GM21723 (cell line): ENCODE results near the gene PLA2G15.
A peak's percentile ranks its signal among the peaks of the same experiment; 100 is the strongest.

ENCODE experiments used
- ATAC-seq: cut with Tn5 transposase; IDR thresholded peaks from one replicate; pipeline ENCODE4 v1.9.1; 2021; ENCODE audit warnings: mild to moderate bottlenecking, moderate library complexity; ENCODE audit not compliant: unreplicated experiment

PLA2G15 gene

DNA sequence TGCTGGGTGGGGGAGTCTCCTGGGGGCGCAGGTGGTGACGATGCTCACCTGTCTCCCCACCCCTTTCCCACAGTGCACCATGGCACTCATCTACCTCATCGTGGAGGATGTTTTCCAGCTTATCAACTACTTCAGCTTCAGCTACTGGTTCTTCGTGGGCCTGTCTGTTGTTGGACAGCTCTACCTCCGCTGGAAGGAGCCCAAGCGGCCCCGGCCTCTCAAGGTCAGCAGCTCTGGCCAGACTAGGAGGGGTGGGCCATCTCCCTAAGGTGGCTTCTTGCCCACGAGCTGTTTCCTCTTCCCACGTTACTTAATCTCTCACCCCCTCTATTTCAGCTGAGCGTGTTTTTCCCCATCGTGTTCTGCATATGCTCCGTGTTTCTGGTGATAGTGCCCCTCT is 51.1 kb downstream of the PLA2G15 start:
- ATAC-seq: no peak

DNA sequence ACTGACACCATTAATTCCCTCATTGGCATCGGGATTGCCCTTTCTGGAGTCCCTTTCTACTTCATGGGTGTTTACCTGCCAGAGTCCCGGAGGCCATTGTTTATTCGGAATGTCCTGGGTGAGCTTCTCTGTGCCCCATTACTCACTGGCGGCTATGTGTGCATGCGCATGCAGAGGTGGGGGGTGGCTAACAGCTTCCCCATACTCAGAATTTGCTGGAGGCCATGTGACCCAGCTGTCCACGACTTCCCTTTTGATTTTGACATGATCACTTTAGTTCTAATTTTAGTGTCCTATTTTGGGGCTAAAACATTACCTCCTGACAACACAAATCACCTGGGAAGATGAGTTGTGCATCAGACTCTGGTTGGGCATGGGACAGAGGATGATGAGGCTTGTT is 51.5 kb downstream of the PLA2G15 start:
- no peak for ATAC-seq

DNA sequence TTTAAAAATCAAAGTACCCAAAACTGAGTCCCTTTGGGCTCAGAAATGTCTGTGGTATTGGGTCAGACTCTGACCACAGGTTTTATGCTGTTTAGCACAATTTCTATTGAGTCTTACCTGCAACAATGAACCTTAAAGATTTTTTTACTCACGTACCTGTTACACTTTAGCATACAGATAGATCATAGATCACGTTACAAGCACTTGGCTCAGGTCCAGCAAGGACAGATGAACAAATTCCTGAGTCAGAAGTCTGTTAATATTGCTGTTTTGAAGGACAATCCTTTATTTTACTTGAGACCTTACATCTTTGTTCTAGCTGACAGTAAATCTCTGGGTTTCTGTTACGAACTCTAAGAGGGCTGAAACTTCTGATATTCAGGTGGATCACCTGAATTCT is 52.7 kb downstream of the PLA2G15 start:
- no peak for ATAC-seq

DNA sequence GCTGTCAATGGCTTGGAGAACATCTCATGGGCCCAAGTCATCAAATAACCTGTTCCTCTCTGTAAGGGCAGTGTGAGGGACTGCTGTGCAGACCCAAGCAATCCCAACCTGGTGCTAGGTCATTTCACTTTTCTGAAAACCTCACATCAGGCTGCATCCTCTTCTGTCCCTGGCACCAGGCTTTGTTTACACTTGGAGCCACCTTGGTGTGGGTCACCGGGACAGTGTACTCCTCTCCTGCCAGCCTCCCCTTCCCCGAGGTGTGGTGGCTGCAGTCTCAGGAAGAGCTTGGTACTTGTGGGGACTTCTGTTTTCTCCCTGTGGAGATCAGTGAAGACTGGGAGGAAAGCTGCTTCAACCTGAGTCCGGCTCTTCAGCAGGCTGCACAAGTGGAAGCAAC is 53.1 kb downstream of the PLA2G15 start:
- ATAC-seq: no peak

DNA sequence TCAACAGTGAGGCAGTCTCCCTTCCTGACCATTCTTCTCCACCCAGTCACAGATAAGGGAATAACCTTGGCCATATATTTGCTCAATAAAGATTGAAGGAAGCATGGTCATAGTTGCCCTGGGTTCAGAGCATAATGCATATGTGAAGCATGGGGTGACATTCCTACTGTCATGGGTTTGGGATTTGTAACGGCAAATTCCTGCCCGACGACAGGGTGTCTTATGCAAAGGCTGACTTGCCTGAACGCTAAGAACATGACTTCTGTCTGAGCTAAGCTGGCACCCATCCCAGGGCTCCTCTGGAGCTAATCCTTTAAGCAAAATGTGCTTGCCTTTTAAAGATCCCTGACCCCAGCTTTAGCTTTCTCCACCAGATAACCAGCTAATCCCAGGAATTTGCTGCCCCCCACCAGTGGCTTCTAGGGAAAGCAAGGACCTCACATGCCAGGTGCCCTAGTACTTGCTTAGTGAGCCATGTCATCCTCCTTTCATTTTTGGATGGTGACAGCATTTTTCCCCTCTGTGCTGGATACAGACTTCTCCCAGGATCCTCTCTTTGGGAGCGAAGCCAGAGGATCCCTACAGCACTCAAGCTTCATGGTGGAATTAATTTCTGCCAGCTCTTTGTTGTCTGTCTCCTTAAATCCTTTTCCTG is 53.9 kb downstream of the PLA2G15 start:
- no peak for ATAC-seq

DNA sequence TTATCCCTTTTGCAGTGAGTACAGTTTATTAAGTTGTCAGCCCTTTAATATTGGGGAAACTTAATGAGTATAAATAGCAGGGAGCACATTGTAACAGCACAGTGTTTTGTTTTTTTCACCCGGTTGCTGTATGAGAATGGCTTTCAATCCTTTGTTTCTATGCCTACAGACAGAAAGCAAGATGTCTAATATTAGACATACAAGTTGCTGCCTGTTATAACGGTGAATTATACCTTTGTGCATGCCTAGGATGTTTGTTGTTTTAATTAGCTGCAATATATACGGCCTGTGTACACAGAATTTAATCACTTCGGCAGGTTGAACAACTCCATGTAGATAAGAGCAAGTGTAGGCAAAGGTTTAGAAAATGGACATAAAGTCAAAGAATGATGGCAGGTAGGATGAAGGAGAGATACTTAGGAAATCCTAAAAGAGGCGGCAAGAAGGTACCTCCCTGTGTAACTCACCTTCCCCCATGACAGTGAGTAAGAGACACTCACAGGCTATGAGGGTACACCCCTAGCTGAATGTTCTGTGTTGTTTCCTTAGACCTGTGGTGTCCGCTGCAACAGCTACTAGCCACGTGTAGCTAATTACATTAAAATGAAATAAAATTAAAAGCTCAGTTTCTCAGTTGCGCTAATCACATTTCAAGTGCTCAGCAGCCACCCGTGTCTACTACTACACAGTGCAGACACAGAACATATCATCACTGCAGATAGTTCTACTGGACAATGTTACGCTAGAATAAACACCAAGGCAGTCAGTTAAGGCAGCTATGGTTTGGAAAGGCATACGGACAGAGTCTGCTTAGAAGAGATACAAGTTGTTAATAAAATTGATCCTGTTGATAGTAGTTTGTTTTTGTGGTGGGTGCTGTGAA is 54.6 kb downstream of the PLA2G15 start:
- ATAC-seq: no peak

DNA sequence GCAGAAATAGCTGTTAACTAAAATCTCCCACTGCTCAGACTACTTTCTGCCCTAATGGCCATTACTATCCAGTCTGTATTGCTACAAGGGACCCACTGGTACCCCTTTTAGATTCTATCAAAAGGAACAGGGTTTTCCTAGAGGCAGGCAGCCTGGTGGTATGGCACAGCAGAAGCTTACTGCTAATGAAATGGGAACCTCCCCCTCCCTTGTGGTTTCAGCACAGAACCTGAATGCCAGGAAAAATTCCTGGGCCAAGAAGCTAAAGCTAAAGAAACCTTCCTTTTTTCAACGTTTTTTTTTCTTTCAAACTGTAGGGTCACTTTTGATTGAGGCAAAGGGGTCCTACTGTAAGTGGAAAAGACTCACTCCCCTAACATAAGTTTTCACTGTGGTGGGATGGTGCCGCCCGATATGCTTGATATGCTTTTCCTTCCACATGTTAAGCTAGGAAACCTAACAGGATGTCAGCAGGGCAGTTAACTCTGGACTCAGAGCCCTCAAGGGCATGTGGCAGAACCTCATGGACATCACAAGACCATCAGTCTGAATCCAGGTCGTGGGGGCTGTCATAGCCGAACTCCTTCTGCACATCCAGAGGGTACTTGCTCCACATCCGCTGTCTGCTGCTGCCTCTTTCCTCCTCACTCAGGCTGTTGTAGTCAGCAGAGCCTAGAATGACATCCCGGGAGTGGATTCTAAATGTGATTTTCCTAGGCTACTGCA is 55.7 kb downstream of the PLA2G15 start:
- ATAC-seq: no peak

DNA sequence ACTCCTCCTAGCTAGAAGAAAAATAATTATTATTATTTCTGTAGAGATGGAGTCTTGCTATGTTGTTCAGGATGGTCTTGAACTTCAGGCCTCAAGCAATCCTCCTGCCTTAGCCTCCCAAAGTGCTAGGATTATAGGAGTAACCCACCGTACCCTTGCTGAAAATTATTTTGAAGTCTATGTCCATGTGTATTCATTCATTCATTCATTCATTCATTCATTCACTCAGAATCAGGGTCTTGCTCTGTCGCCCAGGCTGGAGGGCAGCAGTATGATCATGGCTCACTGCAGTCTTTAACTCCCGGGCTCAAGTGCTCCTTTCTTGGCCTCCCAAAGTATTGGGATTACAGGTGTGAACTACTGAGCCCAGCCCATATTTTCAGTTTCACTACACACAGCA is 61.5 kb downstream of the PLA2G15 start:
- no peak for ATAC-seq

DNA sequence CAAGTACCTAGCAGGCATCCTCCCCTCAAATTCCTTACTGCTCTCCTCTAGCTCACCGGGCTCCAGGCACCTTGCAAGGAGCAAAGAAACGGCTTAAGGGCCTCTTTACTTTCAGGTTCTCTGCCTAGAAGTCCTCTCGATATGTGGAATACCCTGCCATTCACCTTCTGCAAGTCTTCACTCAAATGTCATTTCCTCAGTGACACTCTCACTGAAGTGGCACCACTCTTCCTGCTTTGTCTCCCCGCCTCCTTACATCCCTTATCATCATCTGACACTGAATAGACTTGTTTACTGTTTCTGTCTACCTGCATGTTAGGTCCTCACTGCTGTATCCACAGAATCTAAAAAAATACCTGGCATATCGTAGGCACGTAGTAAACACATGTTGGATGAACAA is 64.6 kb downstream of the PLA2G15 start:
- ATAC-seq: no peak

DNA sequence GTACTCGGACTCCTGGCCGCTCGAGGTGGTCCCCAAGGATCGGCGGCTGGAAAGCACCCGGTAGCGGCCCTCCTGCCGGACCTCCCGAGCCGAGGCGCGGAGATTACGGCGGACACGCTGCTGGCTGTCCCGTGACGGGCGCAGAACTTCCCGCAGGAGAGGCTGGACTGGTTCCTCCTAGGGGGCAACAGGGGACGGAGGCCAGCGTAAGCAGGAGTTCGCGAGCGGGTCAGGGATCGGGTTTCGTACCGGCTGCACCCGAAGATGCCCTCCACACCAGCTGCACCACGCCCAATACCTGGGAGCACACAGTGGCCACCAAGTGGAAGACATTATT is 65.2 kb downstream of the PLA2G15 start:
- peak; percentile 41 for ATAC-seq
